Activated CD4-positive, alpha-beta T cell treated with anti-CD3 and anti-CD28 coated beads for 24 hours (primary cell): Measurements from ENCODE around the gene C10orf105.

Experiments used
- DNase-seq, 2 donors: peaks; one replicate each; pipeline ENCODE4 v3.0.0-alpha.2; 2020; ENCODE audit warnings: low read depth in 2 of 2

The C10orf105 gene

DNA sequence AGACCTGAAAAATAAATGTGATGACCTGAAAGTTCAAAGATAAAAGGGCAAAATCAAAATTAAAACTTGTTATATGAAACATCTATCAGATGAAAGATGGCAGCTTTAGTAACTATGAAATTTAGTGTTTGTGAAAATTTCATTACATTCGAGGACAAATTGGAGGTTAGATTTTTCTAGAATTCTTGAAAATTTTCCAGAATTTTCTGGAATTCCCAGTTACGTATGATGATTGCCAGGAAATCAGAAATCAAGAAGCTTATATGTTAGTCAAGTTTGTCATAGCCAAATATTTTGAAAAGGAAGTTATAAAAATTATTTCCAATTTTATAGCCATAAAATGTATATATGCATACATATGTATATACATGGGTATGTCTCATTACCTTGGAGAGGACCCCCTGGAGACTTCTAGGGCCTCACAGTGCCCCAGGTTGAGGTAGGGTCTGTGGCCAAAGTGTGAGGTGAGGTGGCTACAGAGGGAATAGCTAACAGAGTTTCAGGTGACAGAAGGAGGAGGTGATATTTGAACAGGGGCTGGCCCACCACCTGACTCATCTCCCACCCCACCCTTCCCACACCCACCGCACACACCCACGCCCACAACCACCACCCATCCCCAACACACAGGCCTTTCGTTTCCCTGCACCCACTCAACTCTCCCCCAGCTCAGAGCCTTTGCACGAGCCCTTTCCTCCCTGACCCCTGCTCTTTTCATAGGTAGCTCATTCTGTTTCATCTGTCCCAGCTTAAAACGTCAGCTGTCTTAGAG is 21.5 kb downstream of the C10orf105 start:
- peak; percentile 29 to 38 for DNase-seq

DNA sequence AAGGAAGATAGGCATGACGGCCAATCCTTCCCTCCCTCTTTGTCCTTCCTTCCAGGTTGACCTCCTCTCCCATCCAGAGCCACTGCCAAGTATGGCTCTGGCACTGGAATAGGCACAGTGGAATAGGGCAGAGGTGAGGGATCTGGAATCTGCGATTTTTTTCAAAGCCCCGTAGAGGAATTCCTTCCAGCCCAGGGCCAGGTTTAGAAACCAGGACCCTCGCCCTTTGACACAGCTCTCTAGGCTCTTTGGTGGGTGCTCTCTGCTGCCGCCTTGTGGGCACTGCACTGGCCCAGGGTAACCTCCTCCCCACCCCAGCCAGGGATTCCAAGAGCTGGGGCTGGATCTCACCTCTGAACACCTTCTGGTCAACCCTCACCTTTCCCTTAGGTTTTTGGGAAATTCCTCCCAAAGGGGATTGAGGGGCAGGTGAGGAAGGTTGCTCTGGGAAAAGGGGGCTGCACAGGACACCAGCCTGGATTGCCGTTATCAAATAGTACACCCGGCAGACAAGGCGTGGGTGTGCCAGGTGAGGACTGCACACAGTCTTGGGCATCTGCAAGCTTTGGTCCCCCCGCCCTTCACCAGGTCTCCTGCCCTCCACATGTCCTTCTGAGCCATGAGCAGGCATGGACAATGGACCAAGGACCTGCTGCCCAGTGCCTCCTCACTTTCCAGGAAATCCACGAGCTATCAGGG is 22.8 kb downstream of the C10orf105 start:
- DNase-seq: peak; percentile 62

DNA sequence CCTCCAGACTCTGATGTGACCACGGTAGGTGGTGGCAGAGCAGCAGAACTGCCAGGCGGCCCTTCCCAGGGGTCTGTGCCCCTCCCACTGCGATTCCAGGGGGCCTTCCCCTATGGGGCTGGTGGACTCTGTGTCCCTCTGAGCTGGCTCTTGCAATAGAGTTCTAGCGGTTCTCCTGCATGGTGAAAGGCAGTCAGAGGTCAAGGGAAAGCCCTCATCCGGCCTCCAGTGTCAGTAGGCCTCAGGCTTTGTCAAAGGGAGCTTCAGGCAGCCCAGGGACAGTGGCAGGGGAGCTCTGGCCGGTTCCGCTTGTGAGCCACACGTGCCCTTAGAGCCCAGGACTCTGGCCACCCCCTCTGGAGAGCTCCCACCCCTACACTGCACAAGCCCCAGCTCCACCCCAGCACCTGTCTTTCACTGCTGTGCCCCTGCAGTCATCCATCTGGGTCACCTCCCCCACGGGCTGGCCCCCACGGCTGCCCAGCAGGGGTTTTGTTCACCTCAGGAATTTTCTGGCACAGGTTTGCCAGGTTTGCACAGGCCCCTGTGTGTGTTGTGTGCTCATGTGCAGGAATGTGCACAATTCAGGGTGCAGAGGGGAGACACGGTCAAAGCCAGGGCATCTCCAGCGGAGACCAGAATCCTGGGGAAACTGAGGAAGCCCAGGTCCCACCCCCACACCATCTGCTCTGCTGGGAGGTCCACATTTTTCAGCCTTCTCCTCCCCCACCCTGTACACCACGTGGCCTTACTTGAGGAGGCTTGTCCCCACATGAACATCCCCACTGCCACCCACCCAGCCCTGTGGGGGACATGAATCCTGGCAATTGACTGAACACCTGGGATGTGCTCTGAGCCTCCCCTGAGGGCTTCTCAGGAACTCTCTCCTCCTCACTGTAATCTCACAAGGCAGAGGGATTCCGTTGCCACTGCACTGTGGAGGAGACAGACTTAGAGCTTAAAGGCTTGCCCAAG is 23.8 kb downstream of the C10orf105 start:
- DNase-seq: no peak

DNA sequence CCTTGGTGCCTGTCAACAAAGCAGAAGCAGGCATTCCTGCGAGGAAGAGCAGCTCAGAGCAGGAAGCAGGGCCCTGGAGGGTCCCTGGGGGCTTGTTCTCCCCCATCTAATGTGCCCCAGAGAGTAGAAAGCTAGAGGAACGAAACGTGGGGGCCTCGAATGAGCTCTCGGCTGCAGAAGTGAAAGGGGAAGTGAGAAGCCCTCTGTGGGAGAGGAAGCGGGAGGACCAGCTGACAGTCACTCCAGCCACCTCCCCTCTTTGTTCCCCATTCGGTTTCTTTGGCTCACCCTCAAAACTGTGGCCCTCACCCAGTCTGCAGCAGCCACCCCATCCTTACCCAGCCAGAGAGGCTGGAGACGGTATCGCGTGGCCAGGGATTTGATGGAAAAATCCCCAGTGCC is 25.0 kb downstream of the C10orf105 start:
- DNase-seq: no peak

DNA sequence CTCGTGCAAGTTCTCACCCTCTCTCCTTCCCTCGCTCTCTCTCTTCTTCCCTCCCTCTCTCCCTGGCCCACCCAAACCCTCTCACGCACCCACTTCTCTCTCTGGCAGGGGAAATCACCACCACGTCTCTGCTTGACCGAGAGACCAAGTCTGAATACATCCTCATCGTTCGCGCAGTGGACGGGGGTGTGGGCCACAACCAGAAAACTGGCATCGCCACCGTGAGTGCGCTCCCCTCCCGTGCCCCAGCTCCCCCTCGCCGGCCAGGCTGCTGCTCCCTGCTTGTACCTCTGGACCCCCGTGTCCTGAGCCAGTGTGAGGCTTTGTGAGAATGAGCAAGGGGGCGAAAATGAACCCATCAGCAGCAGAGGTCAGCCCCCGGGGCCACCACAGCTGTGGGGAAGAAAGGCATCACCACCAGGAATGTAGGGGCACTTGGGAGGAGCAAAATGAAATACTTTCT is 25.5 kb downstream of the C10orf105 start:
- no peak for DNase-seq

DNA sequence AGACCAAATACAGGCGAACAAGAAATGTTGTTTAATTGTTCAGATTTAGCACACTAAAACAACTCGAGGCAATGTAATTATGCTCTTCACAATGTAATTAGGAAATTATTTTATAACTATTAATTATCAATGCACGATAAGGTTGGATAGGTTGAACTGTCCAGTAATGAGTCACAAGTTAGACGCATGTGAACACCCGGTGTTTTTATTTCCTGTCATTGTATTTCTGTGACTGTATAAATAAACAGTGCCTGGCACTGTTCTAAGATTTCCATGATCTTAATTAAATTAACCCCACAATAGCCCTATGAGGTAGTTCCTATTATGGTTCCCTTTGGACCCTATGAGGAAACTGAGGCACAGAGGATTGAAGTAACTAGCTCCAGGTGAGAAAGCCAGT is 26.2 kb downstream of the C10orf105 start:
- DNase-seq: no peak

DNA sequence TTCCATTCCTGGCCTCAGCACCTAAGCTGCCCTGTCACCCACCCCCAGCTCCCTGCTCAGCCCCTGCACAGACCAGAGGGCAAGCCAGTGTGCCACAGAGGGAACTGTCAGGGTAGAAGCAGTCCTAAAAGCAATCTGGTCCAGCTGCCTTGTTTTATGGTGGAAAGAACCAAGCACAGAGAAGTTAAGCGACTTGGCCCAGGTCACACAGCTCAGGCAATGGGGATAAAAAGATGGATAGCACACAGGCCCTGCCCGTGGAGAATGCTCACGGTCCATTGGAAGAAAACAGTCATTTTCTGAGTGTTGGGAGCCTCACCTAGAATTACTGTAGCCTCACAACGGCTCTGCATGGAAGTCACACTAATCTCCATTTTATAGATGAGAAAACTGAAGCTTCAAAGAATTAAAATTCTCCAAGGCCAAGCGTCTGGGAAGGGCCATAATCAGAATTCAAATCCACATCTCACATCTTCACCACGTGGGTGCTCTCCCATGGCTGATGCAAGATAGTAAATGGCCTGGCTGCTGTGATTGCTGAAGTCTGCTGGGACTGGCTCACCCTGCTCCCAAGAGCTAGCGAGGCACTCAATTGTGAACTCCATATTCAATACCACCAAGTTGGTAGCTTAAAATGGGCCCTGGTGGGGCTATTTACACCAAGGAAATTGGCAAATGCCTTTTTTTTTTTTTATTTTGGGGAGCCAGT is 26.8 kb downstream of the C10orf105 start:
- DNase-seq: no peak

DNA sequence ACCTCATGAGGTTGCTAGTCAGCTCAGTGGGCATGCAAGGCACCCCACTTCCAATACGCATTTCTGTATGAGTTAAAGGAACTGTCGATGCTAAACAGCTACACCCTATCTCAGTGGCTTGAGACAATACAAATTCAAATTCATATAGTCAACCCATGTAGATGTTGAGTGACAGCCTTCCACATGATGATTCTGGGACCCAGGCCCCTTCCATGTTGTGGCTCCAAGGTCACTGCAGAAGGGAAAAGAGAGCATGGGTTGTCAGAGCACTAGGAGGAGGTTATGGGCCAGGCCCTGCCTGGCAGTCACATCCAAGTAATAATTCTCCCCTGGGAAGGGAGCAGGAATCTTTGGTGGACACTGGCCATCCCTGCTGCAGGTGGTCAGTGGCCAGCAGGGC is 28.2 kb downstream of the C10orf105 start:
- no peak for DNase-seq

DNA sequence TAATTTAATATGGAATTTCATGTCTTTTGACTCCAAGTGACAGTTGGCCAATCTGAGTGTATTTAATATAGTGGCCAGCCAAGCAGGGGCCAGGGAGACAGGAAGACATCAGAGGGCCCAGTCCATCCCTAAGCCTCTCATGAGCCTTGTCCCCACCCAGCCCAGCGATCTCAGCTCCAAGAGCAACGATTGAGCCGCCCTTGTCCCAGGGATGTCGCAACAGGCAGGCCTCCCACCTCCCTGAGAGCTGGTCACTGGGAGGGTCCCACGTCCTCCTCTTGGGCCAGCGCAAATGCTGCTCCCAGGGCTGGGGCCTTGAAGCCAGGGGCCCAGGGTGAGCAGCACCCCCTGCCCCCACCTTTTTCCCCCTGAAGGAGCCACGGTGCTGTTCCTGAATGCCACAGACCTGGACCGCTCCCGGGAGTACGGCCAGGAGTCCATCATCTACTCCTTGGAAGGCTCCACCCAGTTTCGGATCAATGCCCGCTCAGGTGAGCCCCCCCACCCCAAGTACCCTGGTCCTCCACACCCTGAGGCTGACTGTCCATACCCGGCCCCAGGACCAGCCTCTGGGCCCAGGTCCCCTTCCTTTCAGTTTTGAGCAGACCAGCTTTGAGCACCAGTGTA is 29.4 kb downstream of the C10orf105 start:
- DNase-seq: no peak

DNA sequence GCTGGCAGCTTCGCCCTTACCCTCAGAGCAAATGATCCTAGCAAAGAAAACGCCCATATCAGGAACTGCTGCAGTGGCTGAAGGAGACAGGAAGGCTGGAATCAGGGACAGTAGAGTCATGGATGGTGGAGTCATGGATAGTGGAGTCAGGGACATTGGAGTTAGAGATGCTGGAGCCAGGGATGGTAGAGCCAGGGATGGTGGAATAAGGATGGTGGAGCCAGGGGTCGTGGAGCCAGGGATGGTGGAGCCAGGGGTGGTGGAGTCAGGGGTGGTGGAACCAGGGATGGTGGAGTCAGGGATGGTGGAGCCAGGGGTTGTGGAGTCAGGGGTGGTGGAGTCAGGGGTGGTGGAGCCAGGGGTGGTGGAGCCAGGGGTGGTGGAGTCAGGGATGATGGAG is 31.3 kb downstream of the C10orf105 start:
- DNase-seq: no peak

DNA sequence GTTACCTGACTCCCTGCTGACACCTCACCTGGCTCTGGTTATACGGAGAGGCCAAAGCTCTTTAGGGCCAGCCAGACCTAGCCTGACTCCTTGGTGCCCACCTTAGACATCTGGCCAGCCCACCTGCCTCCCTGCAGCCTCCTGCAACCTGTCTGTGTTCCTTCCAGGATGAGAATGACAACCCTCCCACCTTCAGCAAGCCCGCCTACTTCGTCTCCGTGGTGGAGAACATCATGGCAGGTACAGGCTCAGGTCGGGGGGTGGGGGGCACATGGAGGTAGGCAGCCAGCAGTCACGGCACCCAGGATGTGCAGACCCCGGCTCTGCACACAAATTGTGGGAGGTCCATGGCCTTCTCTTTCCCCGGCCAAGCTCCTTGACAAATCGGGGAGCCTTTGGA is 32.1 kb downstream of the C10orf105 start:
- DNase-seq: no peak

DNA sequence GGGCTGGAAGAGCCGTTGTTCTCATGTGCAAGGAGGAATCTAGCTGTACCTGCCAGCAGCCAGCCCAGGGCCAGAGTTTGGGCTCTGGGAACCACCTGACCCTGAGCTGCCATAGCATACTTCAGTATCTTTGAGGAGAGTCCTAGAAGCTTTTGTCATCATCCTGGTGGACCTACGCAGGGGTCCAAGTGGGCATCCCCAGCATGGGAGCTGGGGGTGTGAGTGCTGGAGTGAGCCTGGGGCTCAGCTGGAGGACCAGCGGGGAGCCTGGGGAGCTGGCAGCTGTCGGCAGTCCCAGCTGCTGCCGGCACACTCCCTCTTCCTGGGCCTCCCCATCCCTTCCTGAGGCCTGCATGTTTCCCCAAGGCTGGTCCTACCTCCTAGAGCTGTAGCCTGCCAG is 32.5 kb downstream of the C10orf105 start:
- no peak for DNase-seq

DNA sequence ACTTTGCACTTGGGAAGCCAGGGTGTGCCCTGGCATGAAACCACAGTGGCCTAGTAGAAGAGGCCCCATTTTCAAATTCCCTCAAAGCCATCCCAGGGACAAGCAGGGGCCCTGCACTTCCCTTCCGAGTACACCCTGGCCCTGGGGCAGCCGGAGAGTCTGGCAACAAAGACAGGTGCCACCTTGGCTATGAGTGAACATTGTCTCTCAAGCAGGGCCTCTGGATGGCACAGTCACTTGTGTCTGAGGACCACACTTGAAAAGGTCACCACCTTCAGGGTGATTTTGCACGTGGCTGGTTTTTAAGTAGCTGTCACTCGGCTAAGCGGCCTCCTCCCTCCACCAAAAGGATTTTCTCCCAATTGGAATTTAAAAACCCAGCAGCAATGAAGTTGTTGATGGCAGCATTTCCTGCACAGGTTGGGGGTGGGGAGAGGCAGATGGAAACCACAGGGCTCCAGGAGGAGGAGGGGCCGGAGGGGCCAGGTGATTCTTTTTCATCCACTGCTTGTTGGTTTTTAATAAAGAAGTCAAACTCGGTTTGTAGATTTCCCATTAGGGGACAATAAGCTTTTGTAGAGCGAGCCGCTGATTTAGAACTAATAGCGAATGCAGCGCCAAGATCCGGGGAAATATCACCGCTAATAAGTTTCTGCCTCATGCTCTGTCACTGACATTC is 33.9 kb downstream of the C10orf105 start:
- DNase-seq: no peak

DNA sequence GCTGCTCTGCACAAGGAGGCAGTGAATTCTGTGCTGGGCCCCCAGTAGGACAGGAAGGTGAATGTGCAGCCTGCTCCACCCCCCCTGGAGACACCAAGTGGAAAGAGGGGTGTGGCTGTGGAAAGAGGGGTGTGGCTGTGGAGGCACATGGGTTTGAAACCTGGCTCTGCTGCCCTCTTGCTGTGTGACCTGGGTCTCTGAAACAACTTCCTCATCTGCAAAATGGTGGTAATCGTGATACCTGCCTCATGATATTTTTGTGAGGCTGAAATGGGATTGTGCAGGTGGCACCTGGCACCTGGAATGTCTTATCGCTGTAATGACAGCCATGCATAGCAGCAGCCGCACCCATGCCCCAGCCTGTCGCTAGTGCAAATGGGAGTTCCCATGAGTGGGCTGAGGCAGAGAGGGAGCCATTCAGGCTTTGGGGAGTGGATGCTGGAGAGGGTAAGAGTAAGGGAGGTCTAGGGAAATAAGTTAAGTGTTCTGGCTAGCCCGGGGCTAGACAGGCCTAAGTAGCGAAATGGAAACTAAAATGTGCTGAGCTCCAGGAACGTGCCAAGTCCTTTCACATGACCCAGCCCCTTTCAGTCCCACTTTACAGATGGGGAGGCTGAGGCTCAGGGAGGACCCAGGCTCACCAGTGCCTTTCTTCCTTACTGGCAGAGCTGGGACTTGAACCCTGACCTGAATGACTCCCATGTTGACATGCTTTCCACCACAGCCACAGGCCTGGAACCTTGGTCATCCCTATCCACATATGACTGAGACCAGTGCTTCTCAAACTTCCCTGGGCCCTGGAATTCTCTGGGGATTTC is 35.0 kb downstream of the C10orf105 start:
- peak in 1 of 2 donors; percentile 24 for DNase-seq

DNA sequence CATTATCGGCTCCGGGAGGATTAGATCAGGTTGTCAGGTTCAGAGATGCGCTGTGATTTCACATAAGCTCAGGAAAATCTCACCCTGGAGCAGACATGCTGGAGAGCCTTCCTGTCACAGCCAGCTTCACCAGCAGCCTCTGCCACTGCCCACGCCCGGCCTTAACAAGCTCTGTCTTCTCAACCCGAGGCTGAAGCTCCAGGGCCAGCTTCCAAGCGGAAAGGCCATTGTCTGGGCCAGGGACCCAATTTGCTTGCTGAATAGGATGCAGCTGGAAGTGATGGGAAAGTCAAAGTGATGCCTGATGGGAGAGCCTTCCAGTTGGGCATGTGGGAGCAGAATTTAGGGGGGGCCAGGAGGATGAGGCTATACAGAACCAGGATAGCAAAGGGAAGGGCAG is 36.3 kb downstream of the C10orf105 start:
- no peak for DNase-seq

DNA sequence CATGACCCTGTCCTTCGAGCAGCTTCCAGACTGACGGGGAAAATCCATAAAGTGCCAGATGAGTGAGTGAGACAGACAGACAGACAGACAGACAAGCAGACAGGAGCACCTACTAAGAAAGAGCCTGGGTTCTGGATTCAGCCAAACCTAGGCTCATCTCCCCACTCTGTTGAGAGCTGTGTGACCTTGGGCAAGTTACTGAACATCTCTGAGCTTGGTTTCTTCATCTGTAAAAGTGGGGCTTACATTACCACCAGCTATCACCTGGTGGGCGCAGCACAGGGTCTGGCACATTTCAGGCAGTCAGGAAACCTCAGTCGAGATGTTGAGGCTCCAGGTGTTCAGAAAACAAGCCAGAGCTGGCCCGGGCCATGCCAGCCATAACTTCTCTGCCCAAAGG is 37.6 kb downstream of the C10orf105 start:
- DNase-seq: no peak

DNA sequence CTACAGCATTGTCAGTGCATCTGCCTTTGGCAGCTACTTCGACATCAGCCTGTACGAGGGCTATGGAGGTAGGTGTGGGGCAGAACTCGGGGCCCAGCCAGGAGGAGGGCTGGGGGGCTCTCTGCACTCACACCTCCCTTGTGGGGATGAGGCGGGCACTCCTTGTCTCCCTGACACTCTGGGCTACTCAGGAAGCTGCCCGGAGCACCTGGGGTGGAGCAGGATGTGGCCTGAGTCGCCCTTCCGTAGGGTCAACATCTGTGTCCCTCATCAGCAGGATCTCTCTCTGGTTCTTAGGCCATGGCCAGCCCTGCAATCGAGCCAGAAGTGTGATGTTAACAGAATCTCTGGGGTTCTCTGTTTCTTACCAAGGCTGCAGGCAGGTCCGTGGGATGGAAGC is 40.2 kb downstream of the C10orf105 start:
- DNase-seq: no peak

DNA sequence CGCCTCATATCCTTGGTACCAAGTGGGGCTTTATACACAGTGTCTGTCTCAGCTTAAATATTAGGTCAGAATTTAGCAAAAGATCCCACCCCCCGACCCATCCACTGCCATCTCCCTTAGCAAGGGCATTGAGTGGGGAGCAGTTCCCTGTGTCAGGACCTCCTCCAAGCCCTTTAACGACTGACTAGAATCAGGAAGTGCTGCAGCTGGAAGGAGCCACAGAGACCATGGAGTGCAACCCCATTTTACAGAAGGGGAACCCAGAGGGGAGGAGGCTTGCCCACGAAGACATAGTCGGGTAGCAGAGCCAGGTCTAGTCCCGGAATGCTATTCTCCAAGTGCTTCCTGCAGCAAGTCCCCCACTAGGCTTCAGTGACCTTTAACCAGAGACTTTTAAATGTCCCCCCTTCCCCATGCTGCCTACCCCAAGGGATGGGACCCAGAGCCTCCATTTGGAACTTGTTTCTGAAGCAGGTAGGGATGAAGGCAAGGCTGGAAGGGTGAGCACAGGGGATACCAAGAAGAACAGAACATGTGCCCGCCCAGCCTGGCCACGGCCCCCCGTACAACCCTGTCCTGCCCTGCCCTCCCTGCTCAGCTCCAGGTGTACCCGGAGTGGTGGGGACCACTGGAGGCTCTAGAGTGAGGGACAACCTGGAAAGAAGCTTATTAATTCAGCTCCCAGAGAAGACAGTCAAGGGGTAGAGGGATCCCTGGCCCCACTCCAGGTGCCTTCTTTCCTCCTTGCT is 41.3 kb downstream of the C10orf105 start:
- DNase-seq: no peak

DNA sequence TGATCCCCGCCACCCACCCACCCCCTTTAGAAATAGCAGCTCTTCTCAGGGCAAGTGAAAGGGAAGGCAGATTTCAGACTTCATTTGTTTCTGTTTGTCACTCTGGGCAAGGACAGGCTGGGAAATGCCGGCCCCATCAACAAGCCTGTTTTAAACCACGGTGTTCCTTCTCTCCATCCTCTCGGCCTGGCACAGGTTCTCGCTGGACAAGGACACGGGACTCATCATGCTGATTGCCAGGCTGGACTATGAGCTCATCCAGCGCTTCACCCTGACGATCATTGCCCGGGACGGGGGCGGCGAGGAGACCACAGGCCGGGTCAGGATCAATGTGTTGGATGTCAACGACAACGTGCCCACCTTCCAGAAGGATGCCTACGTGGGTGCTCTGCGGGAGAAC is 42.3 kb downstream of the C10orf105 start:
- DNase-seq: no peak
